SH-SY5Y (cell line): ENCODE results near the gene MTCH1.

Experiments
- GATA2 ChIP-seq: IDR thresholded peaks from 2 replicates; pipeline ENCODE4 v1.6.1; 2011; ENCODE audit warnings: mild to moderate bottlenecking, low read depth, low read length
- GATA3 ChIP-seq: IDR thresholded peaks from 2 replicates; pipeline ENCODE4 v1.6.1; 2011; ENCODE audit warnings: low read depth, mild to moderate bottlenecking, low read length, moderate library complexity

The MTCH1 gene, protein sequence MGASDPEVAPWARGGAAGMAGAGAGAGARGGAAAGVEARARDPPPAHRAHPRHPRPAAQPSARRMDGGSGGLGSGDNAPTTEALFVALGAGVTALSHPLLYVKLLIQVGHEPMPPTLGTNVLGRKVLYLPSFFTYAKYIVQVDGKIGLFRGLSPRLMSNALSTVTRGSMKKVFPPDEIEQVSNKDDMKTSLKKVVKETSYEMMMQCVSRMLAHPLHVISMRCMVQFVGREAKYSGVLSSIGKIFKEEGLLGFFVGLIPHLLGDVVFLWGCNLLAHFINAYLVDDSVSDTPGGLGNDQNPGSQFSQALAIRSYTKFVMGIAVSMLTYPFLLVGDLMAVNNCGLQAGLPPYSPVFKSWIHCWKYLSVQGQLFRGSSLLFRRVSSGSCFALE

DNA sequence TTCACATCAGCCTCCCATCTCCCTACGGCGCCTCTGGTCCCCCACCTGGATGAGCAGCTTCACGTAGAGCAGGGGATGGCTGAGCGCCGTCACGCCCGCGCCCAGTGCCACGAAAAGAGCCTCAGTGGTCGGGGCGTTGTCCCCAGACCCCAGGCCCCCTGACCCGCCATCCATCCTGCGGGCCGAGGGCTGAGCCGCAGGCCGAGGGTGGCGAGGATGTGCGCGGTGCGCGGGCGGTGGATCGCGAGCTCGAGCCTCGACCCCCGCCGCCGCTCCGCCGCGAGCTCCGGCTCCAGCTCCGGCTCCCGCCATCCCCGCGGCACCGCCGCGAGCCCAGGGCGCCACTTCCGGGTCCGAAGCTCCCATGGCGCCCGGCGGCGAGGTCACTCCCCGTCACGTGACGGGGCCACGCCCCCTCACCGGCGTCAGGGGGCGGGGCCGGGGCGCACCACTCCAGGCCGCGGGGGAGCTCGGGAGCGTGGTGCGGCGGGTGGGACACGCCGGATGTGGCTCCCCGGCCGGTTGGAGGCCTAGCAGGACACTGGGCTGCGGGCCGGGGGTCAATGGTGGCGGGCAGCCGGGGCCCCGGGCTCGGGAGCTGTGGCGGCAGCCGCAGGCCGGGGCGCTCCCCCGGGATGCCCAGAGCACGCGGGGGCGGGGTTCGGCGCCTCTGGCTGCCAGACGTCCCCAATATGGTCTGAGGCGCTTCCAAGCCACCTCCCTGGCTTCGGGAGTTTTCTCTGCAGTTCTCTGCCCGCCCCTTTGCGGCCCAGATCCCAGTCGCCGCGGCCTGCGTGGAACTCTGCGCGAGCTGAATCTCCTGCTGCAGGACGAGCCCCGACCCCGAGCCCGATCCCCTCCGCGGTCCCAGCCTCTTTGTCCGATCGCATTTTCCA, at the start of gene MTCH1:
Gene MTCH1 (minus strand): TSS at position 389 of the 896 bp plus-strand sequence. CDS start 23 bp downstream, at position 366.
- TF ChIP-seq GATA3 = no peak
- TF ChIP-seq GATA2 = no peak

DNA sequence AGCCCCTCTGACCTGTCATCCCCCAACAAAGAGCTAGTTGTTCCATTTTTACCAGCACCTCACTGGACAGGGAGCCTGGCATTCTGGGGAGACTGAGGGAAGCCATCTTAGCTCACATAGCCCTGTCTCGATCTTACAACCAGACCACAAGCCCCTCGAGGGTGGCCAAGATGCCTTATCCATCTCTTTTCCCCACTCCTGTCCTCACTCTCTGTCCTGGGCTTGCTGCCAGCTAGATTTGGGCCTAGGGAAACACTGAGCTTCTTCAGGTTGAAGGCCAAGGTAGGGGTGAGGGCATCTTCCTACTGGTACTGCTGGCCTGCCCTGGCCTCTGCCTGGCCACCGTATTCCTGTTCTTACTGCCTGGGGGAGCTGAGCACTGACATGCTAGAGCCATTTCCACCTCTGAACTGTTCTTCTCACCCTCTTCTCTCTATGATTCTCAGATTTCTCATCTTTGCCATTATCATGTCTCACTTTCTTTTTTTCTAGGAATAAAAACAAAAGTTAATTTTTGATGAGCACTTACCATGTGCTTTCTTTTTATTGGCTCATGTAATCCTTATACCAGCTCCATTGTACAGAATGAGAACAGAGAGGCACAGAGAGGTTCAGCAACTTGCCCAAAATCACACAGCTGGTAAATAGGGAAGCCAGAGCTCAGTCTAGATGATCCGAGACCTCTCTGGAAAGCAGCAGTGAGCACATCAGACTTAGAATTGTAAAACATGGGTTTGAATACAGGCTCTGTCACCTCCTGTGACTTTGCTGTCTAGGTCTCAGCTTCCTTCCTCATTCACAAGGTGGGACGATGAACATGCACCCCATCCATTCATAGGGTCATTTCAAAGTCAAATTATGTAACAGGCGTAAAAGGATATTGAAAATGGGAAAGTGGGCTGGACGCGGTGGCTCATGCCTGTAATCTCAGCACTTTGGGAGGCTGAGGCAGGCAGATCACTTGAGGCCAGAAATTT, 48.1 kb upstream of the MTCH1 start:
- TF ChIP-seq GATA2 (no peak), GATA3 (no peak)

DNA sequence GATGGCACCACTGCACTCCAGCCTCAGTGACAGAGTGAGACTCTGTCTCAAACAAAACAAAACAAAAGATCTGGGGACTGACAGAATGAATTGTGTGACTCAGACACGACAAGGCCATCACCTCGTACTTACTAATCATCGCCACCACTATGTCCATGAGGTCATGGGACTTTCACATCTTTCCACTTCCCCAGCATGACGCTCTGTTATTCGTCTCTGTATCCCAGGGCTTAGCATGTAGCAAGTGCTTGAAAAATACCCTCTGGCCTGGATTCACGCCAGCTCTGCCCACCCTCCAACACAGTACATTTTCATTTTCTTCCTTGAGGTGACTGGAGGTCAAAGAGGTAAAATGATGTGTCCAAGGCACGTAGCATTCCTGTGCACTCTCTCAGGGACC, 47.3 kb upstream of the MTCH1 start:
- TF ChIP-seq GATA2 (no peak), GATA3 (no peak)

- TF ChIP-seq GATA3 = no peak
- no peak for TF ChIP-seq GATA2
Measured at GRCh38 chr6:37032239-37032638, 46.2 kb upstream of the MTCH1 start.

DNA sequence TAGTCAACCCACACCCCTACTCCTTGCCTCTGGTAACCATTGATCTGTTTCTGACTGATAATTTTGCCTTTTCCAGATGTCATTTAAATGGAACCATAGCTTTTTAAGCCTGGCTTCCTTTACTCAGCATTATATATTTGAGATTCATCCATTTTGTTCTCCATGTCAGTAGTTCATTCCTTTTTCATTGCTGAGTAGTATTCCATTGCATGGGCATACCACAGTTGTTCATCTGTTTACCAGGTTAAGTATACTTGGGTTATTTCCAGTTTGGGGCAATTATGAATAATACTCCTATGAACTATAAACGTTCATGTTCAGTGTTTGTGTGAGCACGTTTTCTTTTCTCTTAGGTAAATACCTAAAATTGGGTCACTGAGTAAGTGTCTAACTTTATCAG, 44.6 kb upstream of the MTCH1 start:
- TF ChIP-seq GATA2 (no peak), GATA3 (no peak)

- TF ChIP-seq GATA2 (no peak), GATA3 (no peak)
Measured at GRCh38 chr6:37029249-37029971, 43.4 kb upstream of the MTCH1 start.

GRCh38 chr6:37027811-37028469, 41.9 kb upstream of the MTCH1 start:
- TF ChIP-seq GATA3 = no peak
- TF ChIP-seq GATA2 = no peak

DNA sequence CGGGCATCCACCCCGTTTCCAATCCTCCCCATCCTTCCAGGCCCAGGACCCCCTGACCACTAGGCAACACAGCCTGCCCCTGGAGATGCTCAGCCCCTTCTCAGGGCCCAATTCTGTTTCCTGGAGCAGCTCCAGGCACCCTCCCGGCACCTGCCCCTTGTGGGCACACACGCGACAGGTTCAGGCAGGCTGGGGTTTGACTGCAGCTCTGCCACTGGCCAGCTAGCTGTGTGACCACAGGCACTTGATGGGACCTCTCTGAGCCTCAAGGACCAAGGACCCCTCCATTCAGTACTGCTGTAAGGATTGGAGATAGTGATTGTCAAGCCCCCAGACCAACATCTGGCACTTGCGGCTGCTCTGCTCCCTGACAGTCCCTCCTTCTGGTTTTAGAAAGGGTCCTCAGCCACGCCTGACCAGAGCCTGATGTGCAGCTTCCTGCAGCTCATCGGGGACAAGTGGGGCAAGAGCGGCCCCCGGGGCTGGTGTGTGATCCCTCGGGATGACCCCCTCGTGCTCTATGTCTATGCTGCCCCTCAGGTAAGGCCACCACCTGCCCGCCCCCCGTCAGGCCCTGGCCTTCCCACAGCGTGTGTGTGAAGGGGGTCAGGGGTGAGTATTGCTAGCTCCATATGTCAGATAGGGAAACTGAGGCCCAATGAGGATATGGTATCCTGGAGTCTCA, 41.2 kb upstream of the MTCH1 start:
- no peak for TF ChIP-seq GATA3
- TF ChIP-seq GATA2 = no peak

GRCh38 chr6:37025621-37026466, 39.8 kb upstream of the MTCH1 start:
- TF ChIP-seq GATA2 (no peak), GATA3 (no peak)

- TF ChIP-seq GATA3 (no peak), GATA2 (no peak)
Measured at GRCh38 chr6:37024656-37025337, 38.8 kb upstream of the MTCH1 start.

DNA sequence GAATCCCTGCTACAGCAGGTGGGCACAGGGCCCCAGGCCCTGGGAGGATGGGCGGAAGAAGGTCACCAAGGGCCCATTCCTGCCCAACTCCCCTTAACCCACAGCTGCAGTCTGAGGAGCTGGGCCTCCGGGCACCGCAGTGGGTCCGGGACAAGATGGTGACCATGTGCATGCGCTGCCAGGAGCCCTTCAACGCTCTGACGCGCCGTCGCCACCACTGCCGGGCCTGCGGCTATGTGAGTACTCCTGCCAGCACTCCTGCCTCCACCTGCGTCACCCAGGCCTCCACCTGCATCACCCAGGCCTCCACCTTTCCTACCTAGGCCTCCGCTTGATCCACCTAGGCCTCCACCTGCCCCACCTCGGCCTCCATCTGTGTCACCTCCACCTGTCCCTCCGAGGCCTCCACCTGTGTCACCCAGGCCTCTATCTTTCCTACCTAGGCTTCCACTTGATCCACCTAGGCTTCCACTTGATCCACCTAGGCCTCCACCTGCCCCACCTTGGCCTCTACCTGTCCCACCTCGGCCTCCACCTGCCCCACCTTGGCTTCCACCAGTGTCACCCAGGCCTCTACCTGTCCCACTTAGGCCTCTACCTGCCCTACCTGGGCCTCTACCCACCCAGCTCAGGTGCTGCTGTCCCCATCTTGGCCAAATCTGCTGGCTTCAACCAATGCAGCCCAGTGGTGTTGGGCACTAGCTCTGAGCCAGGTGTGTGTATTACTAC, 36.3 kb upstream of the MTCH1 start:
- no peak for TF ChIP-seq GATA3
- TF ChIP-seq GATA2 = no peak
